Measurements from ENCODE around the gene ZCCHC4.

DNA sequence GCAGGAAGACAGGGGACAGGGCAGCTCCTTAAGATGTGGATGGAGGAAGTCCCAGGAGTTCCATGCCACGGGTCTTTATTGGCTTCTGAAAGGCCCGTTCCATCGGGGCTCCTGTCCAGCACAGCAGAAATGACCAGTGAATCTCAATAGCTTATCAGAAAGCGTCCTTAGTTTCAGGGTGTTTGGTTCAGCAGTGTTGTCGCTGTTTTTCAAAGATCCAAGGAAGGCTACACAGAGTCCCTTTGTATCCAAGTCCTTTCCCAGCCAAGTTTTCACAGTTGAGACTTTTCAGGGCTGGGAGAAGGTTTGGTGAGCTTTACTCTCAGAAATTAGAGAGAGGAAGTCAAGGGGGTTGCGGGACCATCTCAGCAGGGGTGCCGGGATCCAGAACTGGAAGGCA, 5.0 kb upstream of the ZCCHC4 start:
- no peak for TF ChIP-seq CTCF (IDR thresholded peaks at IDR 0.05)
- TF ChIP-seq POLR2A (IDR thresholded peaks at IDR 0.05): no peak
